Skeletal muscle satellite cell (primary cell): ENCODE results near the gene ZNF90.
"Not testable (repeated sequence)": the region's sequence is repeated elsewhere in the genome, so short reads cannot be mapped to it uniquely, and the experiment has no call there.

Experiments used
- H3K27me3 ChIP-seq: 2 replicates; pipeline ENCODE4 v1.7.0; 2013; ENCODE audit warnings: low read length; ENCODE audit not compliant: control insufficient read depth, insufficient read depth
- H3K36me3 ChIP-seq: 2 replicates; pipeline ENCODE4 v1.7.0; 2013; ENCODE audit warnings: mild to moderate bottlenecking, control low read depth, low read length; ENCODE audit not compliant: insufficient read depth
- H3K4me1 ChIP-seq: 2 replicates; pipeline ENCODE4 v1.7.0; 2013; ENCODE audit warnings: low read length; ENCODE audit not compliant: control insufficient read depth, insufficient read depth
- H3K4me2 ChIP-seq: 2 replicates; pipeline ENCODE4 v1.7.0; 2013; ENCODE audit warnings: mild to moderate bottlenecking, low read length
- H3K4me3 ChIP-seq: 2 replicates; pipeline ENCODE4 v1.7.0; 2013; ENCODE audit warnings: low read length
- H3K9ac ChIP-seq: 2 replicates; pipeline ENCODE4 v1.7.0; 2013; ENCODE audit warnings: mild to moderate bottlenecking, low read depth, low read length, moderate library complexity
- H3K9me3 ChIP-seq: replicated peaks from 2 replicates; pipeline ENCODE4 v1.7.0; 2013; ENCODE audit warnings: mild to moderate bottlenecking, control low read depth, low read length

The ZNF90 gene

DNA sequence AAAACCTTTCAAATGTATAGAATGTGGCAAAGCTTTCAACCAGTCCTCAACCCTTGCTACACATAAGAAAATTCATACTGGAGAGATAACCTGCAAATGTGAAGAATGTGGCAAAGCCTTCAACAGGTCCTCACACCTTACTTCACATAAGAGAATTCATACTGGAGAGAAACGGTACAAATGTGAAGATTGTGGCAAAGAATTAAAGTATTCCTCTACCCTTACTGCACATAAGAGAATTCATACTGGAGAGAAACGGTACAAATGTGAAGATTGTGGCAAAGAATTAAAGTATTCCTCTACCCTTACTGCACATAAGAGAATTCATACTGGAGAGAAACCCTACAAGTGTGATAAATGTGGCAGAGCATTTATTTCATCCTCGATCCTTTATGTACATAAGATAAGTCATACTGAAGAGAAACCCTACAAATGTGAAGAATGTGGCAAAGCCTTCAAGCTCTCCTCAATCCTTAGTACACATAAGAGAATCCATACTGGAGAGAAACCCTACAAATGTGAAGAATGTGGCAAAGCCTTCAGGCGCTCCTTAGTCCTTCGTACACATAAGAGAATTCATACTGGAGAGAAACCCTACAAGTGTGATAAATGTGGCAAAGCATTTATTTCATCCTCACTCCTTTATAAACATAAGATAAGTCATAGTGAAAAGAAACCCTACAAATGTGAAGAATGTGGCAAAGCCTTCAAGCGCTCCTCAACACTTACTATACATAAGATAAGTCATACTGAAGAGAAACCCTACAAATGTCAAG lies 40.5 kb downstream of the ZNF90 start:
- not testable (repeated sequence) for H3K9ac ChIP-seq, H3K27me3 ChIP-seq, H3K36me3 ChIP-seq, H3K4me2 ChIP-seq, H3K4me1 ChIP-seq, H3K4me3 ChIP-seq
- peaks cover 29% of the 10 kb centered on the region for H3K9me3 ChIP-seq

DNA sequence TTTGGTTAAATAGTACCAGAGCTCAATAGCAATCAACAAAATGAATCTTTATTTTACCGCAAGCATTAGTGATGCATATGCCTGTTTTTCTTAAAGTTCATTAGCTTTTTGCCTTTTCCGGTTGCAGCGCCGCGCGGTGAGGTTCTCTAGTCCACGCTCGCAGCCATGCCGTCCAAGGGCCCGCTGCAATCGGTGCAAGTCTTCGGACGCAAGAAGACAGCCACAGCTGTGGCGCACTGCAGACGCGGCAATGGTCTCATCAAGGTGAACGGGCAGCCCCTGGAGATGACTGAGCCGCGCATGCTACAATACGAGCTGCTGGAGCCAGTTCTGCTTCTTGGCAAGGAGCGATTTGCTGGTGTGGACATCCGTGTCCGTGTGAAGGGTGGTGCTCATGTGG lies 47.1 kb downstream of the ZNF90 start:
- peaks cover 10% of the 10 kb centered on the region for H3K9me3 ChIP-seq
- H3K4me2 ChIP-seq, result no peak overlapping the region
- no peaks in the 10 kb centered on the region for H3K27me3 ChIP-seq
- H3K4me3 ChIP-seq, result no peak overlapping the region
- no peak overlapping the region for H3K9ac ChIP-seq
- no peaks in the 10 kb centered on the region for H3K36me3 ChIP-seq
- H3K4me1 ChIP-seq, result no peaks in the 10 kb centered on the region

DNA sequence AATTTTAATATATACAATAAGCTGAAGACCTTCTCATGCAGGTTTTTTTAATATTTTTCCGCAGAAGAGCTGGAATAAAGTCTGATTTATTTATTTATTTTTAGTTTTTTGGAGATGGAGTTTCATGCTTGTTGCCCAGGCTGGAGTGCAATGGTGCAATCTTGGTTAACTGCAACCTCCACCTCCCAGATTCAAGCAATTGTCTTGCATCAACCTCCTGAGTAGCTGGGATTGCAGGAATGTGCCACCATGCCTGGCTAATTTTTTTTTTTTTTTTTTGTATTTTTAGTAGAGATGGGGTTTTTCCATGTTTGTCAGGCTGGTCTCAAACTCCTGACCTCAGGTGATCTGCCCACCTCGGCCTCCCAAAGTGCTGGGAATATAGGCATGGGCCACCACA lies 55.1 kb downstream of the ZNF90 start:
- H3K4me2 ChIP-seq, H3K27me3 ChIP-seq, H3K4me3 ChIP-seq, H3K4me1 ChIP-seq, H3K36me3 ChIP-seq, H3K9ac ChIP-seq, H3K9me3 ChIP-seq: not testable (repeated sequence)

DNA sequence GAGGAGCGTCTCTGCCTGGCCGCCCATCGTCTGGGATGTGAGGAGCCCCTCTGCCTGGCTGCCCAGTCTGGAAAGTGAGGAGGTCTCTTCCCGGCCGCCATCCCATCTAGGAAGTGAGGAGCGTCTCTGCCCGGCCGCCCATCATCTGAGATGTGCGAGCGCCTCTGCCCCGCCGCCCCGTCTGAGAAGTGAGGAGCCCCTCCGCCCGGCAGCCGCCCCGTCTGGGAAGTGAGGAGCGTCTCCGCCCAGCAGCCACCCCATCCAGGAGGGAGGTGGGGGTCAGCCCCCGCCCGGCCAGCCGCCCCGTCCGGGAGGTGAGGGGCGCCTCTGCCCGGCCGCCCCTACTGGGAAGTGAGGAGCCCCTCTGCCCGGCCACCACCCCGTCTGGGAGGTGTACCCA lies 59.9 kb downstream of the ZNF90 start:
- not testable (repeated sequence) for H3K36me3 ChIP-seq, H3K9me3 ChIP-seq, H3K4me2 ChIP-seq, H3K4me1 ChIP-seq, H3K9ac ChIP-seq, H3K4me3 ChIP-seq, H3K27me3 ChIP-seq

DNA sequence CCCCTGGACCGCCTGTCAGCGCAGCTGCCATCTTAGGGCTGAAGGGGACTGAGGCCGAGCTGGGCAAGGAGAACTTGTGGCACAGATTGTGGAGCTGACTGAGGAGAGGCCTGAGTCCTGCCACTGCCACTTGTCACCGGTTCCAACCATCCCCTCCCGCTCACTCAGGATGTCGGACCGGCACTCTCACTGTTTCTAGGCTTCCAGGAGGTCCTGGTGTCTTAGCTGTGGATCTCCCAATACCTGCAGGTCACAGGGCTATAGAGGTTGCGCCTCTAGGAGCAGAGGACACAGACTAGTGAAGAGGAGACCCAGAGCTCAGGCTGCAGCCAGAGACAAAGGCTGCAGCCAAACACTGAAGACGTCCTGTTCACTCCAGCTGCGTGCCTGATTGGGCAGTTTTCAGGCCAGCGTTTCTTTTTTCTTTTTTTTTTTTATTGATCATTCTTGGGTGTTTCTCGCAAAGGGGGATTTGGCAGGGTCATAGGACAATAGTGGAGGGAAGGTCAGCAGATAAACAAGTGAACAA lies 73.9 kb downstream of the ZNF90 start:
- Histone ChIP-seq H3K27me3 (no peaks in the 10 kb centered on the region), H3K4me1 (no peaks in the 10 kb centered on the region), H3K9ac (no peak overlapping the region), H3K4me3 (no peak overlapping the region), H3K4me2 (no peak overlapping the region), H3K36me3 (no peaks in the 10 kb centered on the region), H3K9me3 (no peaks in the 10 kb centered on the region)

DNA sequence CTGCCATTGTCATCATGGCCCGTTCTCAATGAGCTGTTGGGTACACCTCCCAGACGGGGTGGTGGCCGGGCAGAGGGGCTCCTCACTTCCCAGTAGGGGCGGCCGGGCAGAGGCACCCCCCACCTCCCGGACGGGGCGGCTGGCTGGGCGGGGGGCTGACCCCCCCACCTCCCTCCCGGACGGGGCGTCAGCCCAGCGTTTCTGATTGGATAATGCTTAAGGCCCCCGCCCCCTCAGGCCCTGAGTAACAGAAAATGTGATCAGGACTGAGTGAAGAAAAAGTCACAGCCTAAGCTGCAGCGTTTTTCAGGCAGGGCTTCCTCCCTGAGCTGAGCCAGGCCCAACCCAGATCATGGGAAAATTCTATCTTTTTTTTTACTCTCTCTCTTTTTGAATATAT lies 74.7 kb downstream of the ZNF90 start:
- not testable (repeated sequence) for H3K27me3 ChIP-seq, H3K36me3 ChIP-seq, H3K4me2 ChIP-seq, H3K9ac ChIP-seq, H3K9me3 ChIP-seq, H3K4me3 ChIP-seq, H3K4me1 ChIP-seq

DNA sequence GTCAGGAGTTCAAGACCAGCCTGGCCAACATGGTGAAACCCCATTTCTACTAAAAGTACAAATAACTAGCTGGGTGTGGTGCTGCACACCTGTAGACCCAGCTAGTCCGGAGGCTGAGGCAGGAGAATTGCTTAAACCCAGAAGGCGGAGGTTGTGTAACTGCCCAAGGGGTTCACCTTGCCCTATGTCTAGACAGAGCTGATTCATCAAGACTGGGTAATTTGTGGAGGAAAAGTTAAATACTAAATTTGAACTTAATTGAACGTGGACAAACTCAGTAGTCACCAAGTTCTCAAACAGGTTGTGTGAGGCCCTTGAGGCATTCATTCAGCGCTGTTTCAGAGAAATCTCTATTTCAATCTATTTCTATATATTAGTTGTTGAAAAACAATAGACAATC lies 75.5 kb downstream of the ZNF90 start:
- Histone ChIP-seq H3K4me3 (no peak overlapping the region), H3K9ac (no peak overlapping the region), H3K4me2 (no peak overlapping the region), H3K9me3 (no peaks in the 10 kb centered on the region), H3K27me3 (no peaks in the 10 kb centered on the region), H3K4me1 (no peaks in the 10 kb centered on the region), H3K36me3 (no peaks in the 10 kb centered on the region)

DNA sequence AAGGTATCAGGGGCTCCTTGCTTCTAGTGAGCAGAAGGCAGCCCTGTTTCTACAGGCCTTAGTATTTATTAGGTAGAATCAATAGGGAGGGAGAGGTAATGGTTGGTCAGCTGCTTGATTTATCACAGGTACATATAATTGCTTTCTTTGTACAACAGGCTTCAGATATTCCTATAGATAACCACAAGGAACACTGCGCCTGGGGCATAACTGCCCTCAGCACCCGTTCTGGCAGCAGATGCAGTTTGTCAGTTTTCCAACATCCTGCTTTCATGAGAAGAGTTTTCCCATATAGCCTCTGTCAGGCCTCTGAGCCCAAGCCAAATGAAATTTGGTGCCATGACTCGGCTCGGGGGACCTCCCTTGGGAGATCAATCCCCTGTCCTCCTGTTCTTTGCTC lies 76.8 kb downstream of the ZNF90 start:
- Histone ChIP-seq H3K36me3 (no peaks in the 10 kb centered on the region), H3K9ac (no peak overlapping the region), H3K4me1 (no peaks in the 10 kb centered on the region), H3K9me3 (no peaks in the 10 kb centered on the region), H3K4me3 (no peak overlapping the region), H3K27me3 (no peaks in the 10 kb centered on the region), H3K4me2 (no peak overlapping the region)

DNA sequence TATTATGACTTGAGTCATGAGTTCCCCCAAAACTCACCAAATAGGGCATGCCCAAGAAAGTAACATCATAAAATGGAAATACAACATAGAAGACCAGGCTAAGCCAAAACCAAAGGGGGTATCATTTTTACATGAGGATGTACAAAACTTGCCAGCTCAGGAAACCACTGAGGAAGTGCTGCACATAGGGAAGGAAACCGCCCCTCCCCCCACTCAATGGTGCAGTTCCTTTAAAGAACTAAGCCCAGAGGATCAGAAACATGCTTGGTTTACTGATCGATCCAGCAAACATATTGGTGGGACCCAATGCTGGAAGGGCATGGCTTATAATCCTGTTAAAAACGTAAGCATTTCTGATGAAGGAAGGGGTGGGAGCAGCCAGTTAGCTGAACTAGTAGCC lies 85.0 kb downstream of the ZNF90 start:
- Histone ChIP-seq H3K9me3 (no peaks in the 10 kb centered on the region), H3K4me1 (peaks cover 1% of the 10 kb centered on the region), H3K4me2 (no peak overlapping the region), H3K27me3 (no peaks in the 10 kb centered on the region), H3K4me3 (no peak overlapping the region), H3K36me3 (no peaks in the 10 kb centered on the region), H3K9ac (no peak overlapping the region)

DNA sequence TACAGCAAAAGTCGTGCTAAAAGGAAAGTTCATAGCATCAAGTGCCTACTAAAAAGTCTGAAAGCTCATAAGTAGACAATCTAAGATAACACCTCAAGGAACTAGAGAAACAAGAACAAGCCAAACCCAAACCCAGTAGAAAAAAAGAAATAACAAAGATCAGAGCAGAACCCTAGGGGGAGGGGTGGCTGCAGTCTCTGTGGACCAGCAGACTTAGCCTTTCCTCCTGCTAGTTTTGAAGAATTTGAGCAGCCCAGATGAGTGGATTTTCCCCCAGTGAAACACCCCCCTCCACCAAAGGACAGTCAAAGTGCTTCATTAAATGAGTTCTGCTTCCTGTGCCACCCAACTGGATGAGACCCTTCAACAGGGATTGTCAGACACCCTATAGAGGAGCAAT lies 86.7 kb downstream of the ZNF90 start:
- Histone ChIP-seq H3K4me1 (peaks cover 5% of the 10 kb centered on the region), H3K36me3 (no peaks in the 10 kb centered on the region), H3K4me2 (no peak overlapping the region), H3K9me3 (no peaks in the 10 kb centered on the region), H3K9ac (no peak overlapping the region), H3K27me3 (no peaks in the 10 kb centered on the region), H3K4me3 (no peak overlapping the region)

DNA sequence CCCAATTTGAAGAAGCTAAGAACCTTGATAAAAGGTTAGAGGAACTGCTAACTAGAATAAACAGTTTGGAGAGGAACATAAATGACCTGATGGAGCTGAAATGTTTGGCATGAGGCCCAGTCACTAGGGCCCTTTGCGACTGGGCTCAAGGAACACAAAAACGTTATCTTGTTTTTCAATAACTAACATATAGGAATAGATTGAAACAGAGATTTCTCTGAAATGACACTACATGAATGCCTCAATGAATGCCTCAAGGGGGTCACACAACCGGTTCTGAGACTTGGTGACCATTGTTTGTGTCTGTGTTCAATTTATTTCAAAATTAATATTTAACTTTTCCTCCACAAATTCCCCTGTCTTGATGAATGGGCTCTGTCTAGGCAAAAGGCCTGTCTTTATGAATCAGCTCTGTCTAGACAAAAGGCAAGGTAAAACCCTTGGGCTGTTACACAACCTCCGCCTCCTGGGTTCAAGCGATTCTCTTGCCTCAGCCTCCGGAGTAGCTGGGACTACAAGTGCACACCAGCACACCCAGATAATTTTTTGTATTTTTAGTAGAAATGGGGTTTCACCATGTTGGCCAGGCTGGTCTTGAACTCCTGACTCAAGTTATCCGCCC lies 88.3 kb downstream of the ZNF90 start:
- no peaks in the 10 kb centered on the region for H3K27me3 ChIP-seq
- H3K9ac ChIP-seq, result no peak overlapping the region
- H3K9me3 ChIP-seq, result no peaks in the 10 kb centered on the region
- peaks cover 5% of the 10 kb centered on the region for H3K4me1 ChIP-seq
- H3K36me3 ChIP-seq, result peaks cover 8% of the 10 kb centered on the region
- H3K4me3 ChIP-seq, result no peak overlapping the region
- no peak overlapping the region for H3K4me2 ChIP-seq
